Amniotic stem cell (primary cell): Measurements from ENCODE around the gene KANSL1.
"Not testable (repeated sequence)": the region's sequence is repeated elsewhere in the genome, so short reads cannot be mapped to it uniquely, and the experiment has no call there.

Experiments
- DNase-seq: peaks from one replicate; lab custom pipeline; 2025; lab: John Stamatoyannopoulos, UW

Gene KANSL1

GRCh38 chr17:46138473-46138872 lies 54.8 kb downstream of the KANSL1 start:
- DNase-seq = no peak

GRCh38 chr17:46136820-46137219 lies 56.4 kb downstream of the KANSL1 start:
- no peak for DNase-seq

- no peak for DNase-seq
These were observed 57.2 kb downstream of the KANSL1 start for GRCh38 chr17:46135879-46136563.

- no peak for DNase-seq
These were observed 58.0 kb downstream of the KANSL1 start for GRCh38 chr17:46135126-46135812.

- DNase-seq = no peak
These were observed 63.9 kb downstream of the KANSL1 start for GRCh38 chr17:46129302-46129701.

- no peak for DNase-seq
These were observed 64.8 kb downstream of the KANSL1 start for GRCh38 chr17:46128453-46128852.

- DNase-seq = no peak
These were observed 65.7 kb downstream of the KANSL1 start for GRCh38 chr17:46127524-46127923.

GRCh38 chr17:46126840-46127239 lies 66.4 kb downstream of the KANSL1 start:
- DNase-seq = no peak

GRCh38 chr17:46125831-46126230 lies 67.4 kb downstream of the KANSL1 start:
- DNase-seq = no peak

GRCh38 chr17:46124695-46125592 lies 68.3 kb downstream of the KANSL1 start:
- DNase-seq = no peak

GRCh38 chr17:46123607-46124006 lies 69.6 kb downstream of the KANSL1 start:
- no peak for DNase-seq

- DNase-seq = no peak
These were observed 70.8 kb downstream of the KANSL1 start for GRCh38 chr17:46122486-46122871.

GRCh38 chr17:46121841-46122485 lies 71.3 kb downstream of the KANSL1 start:
- DNase-seq = no peak

- no peak for DNase-seq
These were observed 72.0 kb downstream of the KANSL1 start for GRCh38 chr17:46121165-46121764.

GRCh38 chr17:46120537-46120936 lies 72.7 kb downstream of the KANSL1 start:
- no peak for DNase-seq

GRCh38 chr17:46120078-46120477 lies 73.2 kb downstream of the KANSL1 start:
- no peak for DNase-seq

GRCh38 chr17:46118964-46119363 lies 74.3 kb downstream of the KANSL1 start:
- DNase-seq = no peak

GRCh38 chr17:46117850-46118696 lies 75.2 kb downstream of the KANSL1 start:
- no peak for DNase-seq

- no peak for DNase-seq
These were observed 76.1 kb downstream of the KANSL1 start for GRCh38 chr17:46117117-46117516.

- DNase-seq = no peak
These were observed 77.5 kb downstream of the KANSL1 start for GRCh38 chr17:46115699-46116098.

- not testable (repeated sequence) for DNase-seq
These were observed 82.0 kb downstream of the KANSL1 start for GRCh38 chr17:46111236-46111635.
